Cardiac muscle cell (in vitro differentiated cells and primary cell): ENCODE results near the gene USF3. TPM values are rescaled to one million over a fixed set of nuclear protein-coding genes. Genes with fewer than 3 reads are reported as not detected.

Experiments
- DNase-seq, 2 donors: peaks; one replicate each; pipeline versions ENCODE4 v3.0.0 to v3.0.0-alpha.2; 2010 to 2017; ENCODE audit warnings: low read depth in 1 of 2, low spot score in 1 of 2
- H3K27ac ChIP-seq: fragments of 200-600 bp; sonication (generic); 2 replicates; pipeline ENCODE4 v1.5.1; 2016
- H3K27me3 ChIP-seq: fragments of 200-600 bp; sonication (generic); 2 replicates; pipeline ENCODE4 v1.6.0; 2016; ENCODE audit warnings: control low read depth
- H3K36me3 ChIP-seq: fragments of 200-600 bp; sonication (generic); 2 replicates; pipeline ENCODE4 v1.5.1; 2016; ENCODE audit warnings: control low read depth
- H3K4me1 ChIP-seq: fragments of 200-600 bp; sonication (generic); 2 replicates; pipeline ENCODE4 v1.8.1; 2017; ENCODE audit warnings: low read depth, mild to moderate bottlenecking, mixed run types
- H3K4me3 ChIP-seq: fragments of 200-600 bp; sonication (generic); 2 replicates; pipeline ENCODE4 v1.5.1; 2016; ENCODE audit warnings: mild to moderate bottlenecking
- H3K9me3 ChIP-seq: fragments of 200-600 bp; sonication (generic); 2 replicates; pipeline ENCODE4 v1.5.1; 2017; ENCODE audit warnings: low read depth, mild to moderate bottlenecking, control low read depth
- polyA plus RNA-seq: library from polyadenylated mRNA; unstranded; fragments of >200 nt; fragmentation: Nextera tagmentation; extraction: Ambion mirVana; gene quantifications from 2 replicates; pipeline ENCODE4 v1.2.1, GENCODE V29; 2016
- total RNA-seq: library from RNA; depleted of rRNA; stranded (reverse); fragments of >200 nt; gene quantifications from 2 replicates; pipeline ENCODE4 v1.2.3, GENCODE V29; 2016
- TF ChIP-seq, protein P1 (sequence below): IDR thresholded peaks from 2 replicates; pipeline ENCODE4 v1.5.1; 2012; ENCODE audit warnings: low read depth, mild to moderate bottlenecking, low read length

USF3 gene
- total and polyA plus RNA-seq, 2 experiments from 2014 or later = 3.1 to 11.4 TPM

DNA sequence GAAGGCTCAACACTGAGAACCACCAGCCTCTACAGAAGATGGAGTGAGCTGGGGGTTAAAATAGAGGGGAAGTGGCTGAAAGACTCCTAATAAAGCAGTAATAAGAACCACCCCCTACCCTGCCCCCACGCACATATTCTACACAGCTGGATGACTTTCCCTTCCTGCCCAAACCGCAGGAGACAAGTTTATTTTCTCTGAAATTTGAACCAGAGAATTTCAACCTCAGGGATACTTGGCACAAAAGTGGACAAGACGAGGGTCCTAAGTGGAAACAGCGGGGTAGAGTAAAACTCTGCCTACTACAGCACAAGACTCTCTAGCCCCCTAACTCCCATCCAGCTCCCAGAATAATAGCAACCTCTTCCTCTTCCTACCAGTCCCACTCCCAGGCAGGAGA lies 28.4 kb downstream of the USF3 start:
- Histone ChIP-seq H3K36me3 (peaks cover 12% of the 10 kb centered on the region), H3K27ac (no peak overlapping the region), H3K27me3 (no peaks in the 10 kb centered on the region), H3K9me3 (no peaks in the 10 kb centered on the region), H3K4me1 (no peaks in the 10 kb centered on the region), H3K4me3 (no peak overlapping the region)
- peak in 1 of 2 donors; percentile 49 for DNase-seq
- TF ChIP-seq, protein P1, sequence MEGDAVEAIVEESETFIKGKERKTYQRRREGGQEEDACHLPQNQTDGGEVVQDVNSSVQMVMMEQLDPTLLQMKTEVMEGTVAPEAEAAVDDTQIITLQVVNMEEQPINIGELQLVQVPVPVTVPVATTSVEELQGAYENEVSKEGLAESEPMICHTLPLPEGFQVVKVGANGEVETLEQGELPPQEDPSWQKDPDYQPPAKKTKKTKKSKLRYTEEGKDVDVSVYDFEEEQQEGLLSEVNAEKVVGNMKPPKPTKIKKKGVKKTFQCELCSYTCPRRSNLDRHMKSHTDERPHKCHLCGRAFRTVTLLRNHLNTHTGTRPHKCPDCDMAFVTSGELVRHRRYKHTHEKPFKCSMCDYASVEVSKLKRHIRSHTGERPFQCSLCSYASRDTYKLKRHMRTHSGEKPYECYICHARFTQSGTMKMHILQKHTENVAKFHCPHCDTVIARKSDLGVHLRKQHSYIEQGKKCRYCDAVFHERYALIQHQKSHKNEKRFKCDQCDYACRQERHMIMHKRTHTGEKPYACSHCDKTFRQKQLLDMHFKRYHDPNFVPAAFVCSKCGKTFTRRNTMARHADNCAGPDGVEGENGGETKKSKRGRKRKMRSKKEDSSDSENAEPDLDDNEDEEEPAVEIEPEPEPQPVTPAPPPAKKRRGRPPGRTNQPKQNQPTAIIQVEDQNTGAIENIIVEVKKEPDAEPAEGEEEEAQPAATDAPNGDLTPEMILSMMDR = no peak

DNA sequence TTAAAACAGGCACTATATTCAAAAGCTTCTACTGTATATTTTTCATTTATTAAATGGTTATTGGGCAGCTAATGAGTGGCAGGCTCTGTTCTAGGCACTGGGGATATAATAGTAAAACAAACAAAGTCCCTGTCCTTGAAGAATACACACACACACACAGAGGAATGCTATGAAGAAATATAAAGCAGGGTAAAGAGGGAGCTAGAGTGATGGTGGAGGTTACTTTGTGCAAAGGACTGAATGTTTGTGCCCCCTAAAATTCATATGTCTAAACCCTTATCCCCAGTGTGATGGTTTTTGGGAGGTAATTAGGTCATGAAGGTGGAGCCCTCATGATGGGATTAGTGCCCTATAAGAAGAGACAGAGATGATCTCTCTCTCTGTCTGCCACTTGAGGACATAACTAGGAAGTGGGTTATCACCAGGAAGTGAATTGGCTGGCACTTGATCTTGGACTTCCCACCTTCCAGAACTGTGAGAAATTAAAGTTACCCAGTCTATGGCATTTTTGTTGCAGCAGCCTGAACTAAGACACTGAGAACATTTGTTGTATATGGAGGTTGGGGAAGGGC lies 31.8 kb downstream of the USF3 start:
- Histone ChIP-seq H3K27ac (no peak overlapping the region), H3K4me3 (no peak overlapping the region), H3K27me3 (no peaks in the 10 kb centered on the region), H3K4me1 (no peaks in the 10 kb centered on the region), H3K9me3 (no peaks in the 10 kb centered on the region), H3K36me3 (peaks cover 10% of the 10 kb centered on the region)
- TF ChIP-seq, protein P1 = no peak
- DNase-seq = no peak

GRCh38 chr3:113663761-113664160 lies 32.7 kb downstream of the USF3 start:
- Histone ChIP-seq H3K4me1 (no peaks in the 10 kb centered on the region), H3K9me3 (no peaks in the 10 kb centered on the region), H3K36me3 (peaks cover 16% of the 10 kb centered on the region), H3K27ac (no peak overlapping the region), H3K4me3 (no peak overlapping the region), H3K27me3 (no peaks in the 10 kb centered on the region)
- TF ChIP-seq, protein P1 = no peak
- DNase-seq = no peak

- Histone ChIP-seq H3K4me3 (no peak overlapping the region), H3K27me3 (no peaks in the 10 kb centered on the region), H3K9me3 (no peaks in the 10 kb centered on the region), H3K36me3 (peaks cover 16% of the 10 kb centered on the region), H3K4me1 (no peaks in the 10 kb centered on the region), H3K27ac (no peak overlapping the region)
- TF ChIP-seq, protein P1 = no peak
- DNase-seq = no peak
Measured at GRCh38 chr3:113663324-113663750, 33.1 kb downstream of the USF3 start.

- Histone ChIP-seq H3K4me3 (no peak overlapping the region), H3K27ac (no peak overlapping the region), H3K27me3 (no peaks in the 10 kb centered on the region), H3K9me3 (no peaks in the 10 kb centered on the region), H3K4me1 (no peaks in the 10 kb centered on the region), H3K36me3 (peaks cover 16% of the 10 kb centered on the region)
- TF ChIP-seq, protein P1 = no peak
- no peak for DNase-seq
Measured at GRCh38 chr3:113662824-113663223, 33.6 kb downstream of the USF3 start.

DNA sequence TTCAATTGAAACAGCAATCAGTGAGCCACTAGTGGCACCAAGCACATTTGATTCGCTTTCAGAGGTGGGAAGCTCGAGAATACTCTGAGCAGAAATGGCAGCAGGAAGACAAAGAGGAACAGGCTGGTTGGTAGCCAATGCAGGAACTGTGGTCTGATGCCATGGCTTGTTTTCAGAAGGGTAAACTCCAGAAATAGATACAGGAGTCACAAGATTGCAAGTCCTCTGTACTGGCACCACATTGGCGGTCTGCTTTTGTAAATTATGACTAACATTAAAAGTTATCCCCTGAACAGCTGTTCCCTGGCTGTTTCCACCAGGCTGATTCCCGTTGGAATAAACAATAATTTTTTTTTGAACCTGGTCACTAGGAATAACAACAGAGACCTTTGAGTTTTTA lies 35.5 kb downstream of the USF3 start:
- no peak overlapping the region for H3K27ac ChIP-seq
- TF ChIP-seq, protein P1 = no peak
- H3K4me1 ChIP-seq = no peaks in the 10 kb centered on the region
- no peaks in the 10 kb centered on the region for H3K9me3 ChIP-seq
- no peaks in the 10 kb centered on the region for H3K27me3 ChIP-seq
- H3K4me3 ChIP-seq = no peak overlapping the region
- no peak for DNase-seq
- peaks cover 16% of the 10 kb centered on the region for H3K36me3 ChIP-seq
